GM12891 (cell line): ENCODE results near the gene DNAJC12.

Source experiments
- DNase-seq: peaks from one replicate; pipeline ENCODE4 v3.0.0; 2011; ENCODE audit warnings: low spot score; ENCODE audit not compliant: insufficient read length
- FAIRE-seq: peaks from 2 replicates; lab custom pipeline; 2011; peaks lifted over from hg19 to GRCh38; lab: Jason Lieb, UNC
- PAX5 ChIP-seq: IDR thresholded peaks from 2 replicates; pipeline ENCODE4 v1.6.1; 2011; ENCODE audit warnings: low read length, moderate library complexity, mild to moderate bottlenecking; ENCODE audit not compliant: insufficient read depth, severe bottlenecking
- POLR2A ChIP-seq: IDR thresholded peaks from 2 replicates; pipeline ENCODE4 v1.6.1; 2011; ENCODE audit warnings: low read depth, low read length, control low read depth
- POLR2AphosphoS5 ChIP-seq: IDR thresholded peaks from 2 replicates; pipeline ENCODE4 v1.6.1; 2011; ENCODE audit warnings: low read depth, low read length, control low read depth
- POU2F2 ChIP-seq: IDR thresholded peaks from 2 replicates; pipeline ENCODE4 v1.6.1; 2011; ENCODE audit warnings: low read depth, mild to moderate bottlenecking, control low read depth, low read length, moderate library complexity
- SPI1 ChIP-seq: IDR thresholded peaks from 2 replicates; pipeline ENCODE4 v1.6.1; 2011; ENCODE audit warnings: low read depth, low read length, control low read depth
- TAF1 ChIP-seq: IDR thresholded peaks from 2 replicates; pipeline ENCODE4 v1.6.1; 2011; ENCODE audit warnings: low read depth, low read length, control low read depth

Gene DNAJC12

DNA sequence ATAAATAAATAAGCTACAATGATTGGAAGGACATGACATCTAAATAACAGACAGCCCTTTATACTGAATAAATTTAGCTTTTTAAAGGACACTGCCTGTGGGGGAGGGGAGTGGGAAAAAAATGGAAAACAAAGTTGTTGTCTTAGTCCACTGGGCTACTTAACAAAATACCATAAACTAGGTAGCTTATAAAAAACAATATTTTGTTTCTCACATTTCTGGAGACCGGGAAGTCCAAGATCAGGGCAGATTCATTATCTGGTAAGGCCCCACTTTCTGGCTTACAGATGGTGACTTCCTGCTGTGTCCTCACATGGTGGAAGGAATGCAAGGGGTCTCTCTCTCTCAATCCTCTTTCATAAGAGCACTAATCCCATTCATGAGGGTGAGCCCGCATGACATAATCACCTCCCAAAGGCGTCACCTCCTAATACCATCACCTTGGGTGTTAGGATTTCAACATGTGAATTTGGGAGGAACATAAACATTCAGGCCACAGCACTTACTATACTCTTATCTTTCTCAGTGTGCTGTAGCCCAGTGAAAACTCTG, 43.0 kb downstream of the DNAJC12 start:
- TF ChIP-seq SPI1 (no peak), POLR2AphosphoS5 (no peak), TAF1 (no peak), PAX5 (no peak), POU2F2 (no peak), POLR2A (no peak)
- no peak for DNase-seq
- FAIRE-seq: no peak

GRCh38 chr10:67794256-67794655, 43.7 kb downstream of the DNAJC12 start:
- no peak for FAIRE-seq
- no peak for DNase-seq
- no peak for TF ChIP-seq PAX5
- no peak for TF ChIP-seq TAF1
- TF ChIP-seq SPI1: no peak
- no peak for TF ChIP-seq POLR2A
- no peak for TF ChIP-seq POLR2AphosphoS5
- TF ChIP-seq POU2F2: no peak

- TF ChIP-seq POLR2AphosphoS5 (no peak), POU2F2 (no peak), TAF1 (no peak), POLR2A (no peak), PAX5 (no peak), SPI1 (no peak)
- DNase-seq (no peak), FAIRE-seq (no peak)
Measured at GRCh38 chr10:67793313-67793712, 44.7 kb downstream of the DNAJC12 start.

GRCh38 chr10:67792653-67793052, 45.3 kb downstream of the DNAJC12 start:
- DNase-seq (no peak), FAIRE-seq (no peak)
- TF ChIP-seq PAX5 (no peak), SPI1 (no peak), POLR2A (no peak), TAF1 (no peak), POLR2AphosphoS5 (no peak), POU2F2 (no peak)

DNA sequence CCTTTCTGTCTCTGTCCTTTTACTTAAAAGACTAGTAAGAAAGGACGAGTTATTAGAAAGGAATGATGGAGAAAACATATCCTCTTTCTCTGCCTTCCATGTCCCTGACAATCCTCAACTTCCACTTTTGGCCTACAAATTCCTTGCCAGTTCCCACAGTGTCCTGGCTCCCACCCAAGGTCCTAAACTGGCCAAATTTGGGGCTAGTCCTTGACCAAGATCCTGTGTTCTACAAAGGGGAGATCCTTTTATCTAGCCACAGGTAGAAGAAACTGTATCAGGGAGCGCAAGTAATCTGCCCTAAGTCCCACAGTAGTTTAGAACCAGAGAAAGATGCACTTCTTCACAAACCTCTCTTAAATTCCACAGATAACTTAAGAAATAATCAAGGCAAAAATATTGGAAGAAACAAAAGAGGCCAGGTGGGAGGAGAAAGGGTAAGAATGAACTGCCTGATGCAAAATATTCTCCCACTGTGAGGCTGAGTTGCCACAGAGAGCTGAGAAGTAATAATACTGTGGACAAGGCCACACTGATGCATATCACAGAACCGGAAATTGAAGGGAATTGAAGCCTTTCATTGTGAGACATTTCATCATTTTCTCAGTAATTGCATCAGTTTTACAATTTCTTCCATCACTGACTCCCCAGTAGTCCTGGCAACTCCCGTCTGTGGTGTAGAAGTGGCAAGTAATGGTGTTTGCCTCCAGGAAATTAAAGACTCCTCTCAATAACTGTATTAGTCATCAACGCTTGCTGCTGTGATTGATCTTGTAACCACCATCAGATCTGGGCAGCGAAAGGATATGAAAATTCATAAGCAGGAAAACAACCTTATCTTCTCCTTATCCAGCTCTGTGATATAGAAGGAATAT, 47.2 kb downstream of the DNAJC12 start:
- FAIRE-seq: peak; percentile 60
- DNase-seq: no peak

GRCh38 chr10:67789769-67790168, 48.2 kb downstream of the DNAJC12 start:
- TF ChIP-seq PAX5: no peak
- TF ChIP-seq POU2F2: no peak
- TF ChIP-seq SPI1: no peak
- no peak for TF ChIP-seq POLR2A
- no peak for TF ChIP-seq POLR2AphosphoS5
- TF ChIP-seq TAF1: no peak
- FAIRE-seq (no peak), DNase-seq (no peak)

More for the DNA sequence above, 47.2 kb downstream of the DNAJC12 start:
- TF ChIP-seq POU2F2: no peak
- TF ChIP-seq SPI1: no peak
- no peak for TF ChIP-seq TAF1
- TF ChIP-seq POLR2A: no peak

DNA sequence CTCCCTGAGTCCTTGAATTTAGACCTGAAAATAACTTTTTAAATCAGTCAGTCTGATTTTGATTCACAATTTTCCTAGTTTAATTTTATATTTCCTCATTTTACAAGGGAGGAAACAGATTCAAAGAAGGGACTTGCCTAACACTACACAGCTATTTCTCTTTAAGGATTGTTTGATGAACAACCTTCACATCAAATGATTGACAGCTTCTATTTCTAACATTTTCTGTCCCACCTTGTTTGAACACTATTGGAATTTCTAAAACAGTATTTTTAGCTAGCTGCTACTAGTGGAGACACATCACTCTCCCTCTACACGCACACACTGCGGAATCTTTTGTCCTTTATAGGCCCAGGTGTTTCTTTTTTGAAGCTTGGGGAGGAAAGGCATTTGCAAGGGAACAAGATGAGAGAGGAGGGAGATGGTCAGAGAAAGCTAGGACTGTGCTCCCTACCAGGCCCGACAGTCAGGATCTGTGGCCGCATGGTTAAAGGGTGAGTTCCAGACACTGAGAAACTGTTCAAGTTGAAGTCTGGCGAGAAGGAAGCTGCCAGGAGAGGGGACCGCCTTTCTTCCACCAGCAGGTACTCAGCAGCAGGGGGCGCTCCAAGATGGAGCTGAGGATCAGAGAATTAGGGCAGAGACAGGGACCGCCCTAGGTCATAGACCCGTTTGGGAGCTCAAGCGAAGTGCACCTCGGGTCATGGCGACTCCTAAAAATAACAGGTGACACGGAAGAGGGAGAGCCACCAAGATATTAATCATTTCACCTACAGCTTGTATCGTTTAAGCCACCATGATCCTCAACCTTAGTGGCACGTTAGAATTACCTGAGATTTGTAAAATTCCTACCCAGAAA, 49.7 kb downstream of the DNAJC12 start:
- peak; percentile 84 for FAIRE-seq
- no peak for DNase-seq
- TF ChIP-seq SPI1: no peak

- FAIRE-seq (no peak), DNase-seq (no peak)
- TF ChIP-seq SPI1: no peak
- no peak for TF ChIP-seq POU2F2
- TF ChIP-seq TAF1: no peak
- no peak for TF ChIP-seq POLR2AphosphoS5
- no peak for TF ChIP-seq PAX5
- TF ChIP-seq POLR2A: no peak
Measured at GRCh38 chr10:67785098-67785497, 52.9 kb downstream of the DNAJC12 start.

- no peak for TF ChIP-seq TAF1
- TF ChIP-seq SPI1: no peak
- TF ChIP-seq PAX5: no peak
- TF ChIP-seq POLR2A: no peak
- no peak for TF ChIP-seq POU2F2
- no peak for TF ChIP-seq POLR2AphosphoS5
- DNase-seq: no peak
- FAIRE-seq: no peak
Measured at GRCh38 chr10:67784474-67784873, 53.5 kb downstream of the DNAJC12 start.
